Panc1 (cell line): ENCODE results near the gene DRGX. TPM values are rescaled to one million over a fixed set of nuclear protein-coding genes. Genes with fewer than 3 reads are reported as not detected.

ENCODE experiments used
- ATAC-seq: fragments of 200-7000 bp; cut with Tn5 transposase; 2 replicates; pipeline ENCODE4 v1.9.1; 2020; ENCODE audit warnings: mild to moderate bottlenecking, moderate library complexity
- BruUV-seq: library from RNA; stranded (reverse); fragments of 400-500 nt; replicated peaks from 2 replicates; lab custom pipeline; 2021; lab: Mats Ljungman, UMichigan
- CTCF ChIA-PET: fragments of 300-600 bp; sonication (Branson Sonifier 250); formaldehyde crosslinking; loops from one replicate; lab custom pipeline; 2022; ENCODE audit warnings: antibody characterized with exemption; lab: Charles Lee
- POLR2A ChIA-PET: fragments of 300-600 bp; sonication (Branson Sonifier 250); formaldehyde crosslinking; loops from one replicate; lab custom pipeline; 2022; ENCODE audit warnings: antibody characterized with exemption; lab: Charles Lee
- DNase-seq: peaks from one replicate; pipeline ENCODE4 v3.0.0-alpha.2; 2010; ENCODE audit warnings: low read depth, low spot score
- H3K27ac ChIP-seq: 2 replicates; pipeline ENCODE4 v1.5.1; 2011; ENCODE audit warnings: mild to moderate bottlenecking, low read length, inconsistent platforms
- H3K27me3 ChIP-seq: fragments of 200-500 bp; sonication (Bioruptor generic); 2 replicates; pipeline ENCODE4 v1.6.0; 2014; ENCODE audit warnings: low read length, inconsistent platforms; ENCODE audit not compliant: control insufficient read depth, insufficient read depth
- H3K36me3 ChIP-seq: fragments of 200-500 bp; sonication (Bioruptor generic); 2 replicates; pipeline ENCODE4 v1.5.1; 2014; ENCODE audit warnings: inconsistent platforms, mild to moderate bottlenecking, low read length, moderate library complexity; ENCODE audit not compliant: control insufficient read depth, insufficient read depth
- H3K4me1 ChIP-seq: 2 replicates; pipeline ENCODE4 v1.5.1; 2011; ENCODE audit warnings: inconsistent platforms, mild to moderate bottlenecking, low read length, moderate library complexity; ENCODE audit not compliant: control insufficient read depth, insufficient read depth
- H3K4me3 ChIP-seq, 2 experiments: 2 replicates each; pipeline ENCODE4 v1.5.1; 2011 to 2012; ENCODE audit warnings: low read depth in 2 of 2, low read length in 2 of 2, mild to moderate bottlenecking in 2 of 2, inconsistent platforms in 1 of 2, moderate library complexity in 1 of 2
- H3K9me3 ChIP-seq: fragments of 200-500 bp; sonication (Bioruptor generic); 2 replicates; pipeline ENCODE4 v1.5.1; 2014; ENCODE audit warnings: low read depth, mild to moderate bottlenecking, inconsistent platforms, low read length, moderate library complexity; ENCODE audit not compliant: control insufficient read depth, insufficient read depth
- POLR2AphosphoS5 ChIP-seq: IDR thresholded peaks from 2 replicates; pipeline ENCODE4 v1.6.1; 2012; ENCODE audit warnings: mild to moderate bottlenecking, low read depth, low read length, moderate library complexity
- SIN3A ChIP-seq: IDR thresholded peaks from 2 replicates; pipeline ENCODE4 v1.6.1; 2012; ENCODE audit warnings: low read depth, mild to moderate bottlenecking, low read length, moderate library complexity, borderline replicate concordance; ENCODE audit not compliant: insufficient read depth
- TCF7L2 ChIP-seq: IDR thresholded peaks from 2 replicates; pipeline ENCODE4 v1.6.1; 2011; ENCODE audit warnings: mild to moderate bottlenecking, low read depth, low read length, inconsistent platforms
- in situ Hi-C: cut with HindIII; loops from 2 replicates; pipeline ENCODE4 v1.10.0; 2016; ENCODE audit warnings: low sequenced_read_pairs, low pct_unique_long_range_greater_than_20kb
- intact Hi-C: fragments of 100-400 bp; cut with micrococcal nuclease; formaldehyde crosslinking; loops from one replicate; pipeline ENCODE4 v1.10.0; 2022; ENCODE audit not compliant: unreplicated experiment
- total RNA-seq: library from RNA; stranded (reverse); gene quantifications from one replicate; pipeline ENCODE4 v1.2.1, GENCODE V29; 2021; ENCODE audit not compliant: unreplicated experiment
- TF ChIP-seq, protein P1 (sequence below), 2 experiments: IDR thresholded peaks; 2 replicates each; pipeline ENCODE4 v1.6.1; 2011 to 2012; ENCODE audit warnings: low read depth in 2 of 2, control low read depth in 1 of 2, low read length in 1 of 2, mild to moderate bottlenecking in 1 of 2, moderate library complexity in 1 of 2; ENCODE audit not compliant: insufficient read depth in 1 of 2
- TF ChIP-seq, protein P2 (sequence below): fragments of 450-650 bp; IDR thresholded peaks from 2 replicates; pipeline ENCODE4 v1.5.1; 2017; ENCODE audit warnings: mild to moderate bottlenecking

The DRGX gene
- total RNA-seq, 1 experiment from 2014 or later = 0.15 TPM

DNA sequence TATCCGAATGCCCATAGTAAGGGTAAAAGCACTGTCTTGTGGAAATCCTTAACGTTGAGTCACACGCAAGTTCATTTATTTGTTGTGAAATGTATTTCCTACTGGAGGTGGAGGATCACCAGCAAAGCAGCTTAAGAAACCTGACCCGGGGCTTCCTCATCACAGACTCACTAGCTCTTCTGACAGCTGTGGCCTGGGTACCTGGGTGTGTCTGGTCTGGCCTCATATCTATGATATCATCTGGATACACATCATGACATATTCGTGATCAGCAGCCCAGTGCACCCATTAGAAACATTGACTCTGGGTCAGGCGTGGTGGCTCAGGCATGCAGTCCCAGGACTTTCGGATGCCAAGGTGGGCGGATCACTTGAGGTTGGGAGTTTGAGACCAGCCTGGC is 8.8 kb downstream of the DRGX start:
- in situ Hi-C loops (no loop called here), intact Hi-C loops (no loop called here)
- ATAC-seq = no peak
- no peak for DNase-seq
- Histone ChIP-seq H3K36me3 (no peaks in the 10 kb centered on the region), H3K27ac (no peak overlapping the region), H3K4me1 (no peaks in the 10 kb centered on the region), H3K4me3 (no peak overlapping the region), H3K27me3 (peaks cover 14% of the 10 kb centered on the region), H3K9me3 (no peaks in the 10 kb centered on the region)
- ChIA-PET CTCF (no interaction called here), POLR2A (no interaction called here)
- TF ChIP-seq, protein P1, sequence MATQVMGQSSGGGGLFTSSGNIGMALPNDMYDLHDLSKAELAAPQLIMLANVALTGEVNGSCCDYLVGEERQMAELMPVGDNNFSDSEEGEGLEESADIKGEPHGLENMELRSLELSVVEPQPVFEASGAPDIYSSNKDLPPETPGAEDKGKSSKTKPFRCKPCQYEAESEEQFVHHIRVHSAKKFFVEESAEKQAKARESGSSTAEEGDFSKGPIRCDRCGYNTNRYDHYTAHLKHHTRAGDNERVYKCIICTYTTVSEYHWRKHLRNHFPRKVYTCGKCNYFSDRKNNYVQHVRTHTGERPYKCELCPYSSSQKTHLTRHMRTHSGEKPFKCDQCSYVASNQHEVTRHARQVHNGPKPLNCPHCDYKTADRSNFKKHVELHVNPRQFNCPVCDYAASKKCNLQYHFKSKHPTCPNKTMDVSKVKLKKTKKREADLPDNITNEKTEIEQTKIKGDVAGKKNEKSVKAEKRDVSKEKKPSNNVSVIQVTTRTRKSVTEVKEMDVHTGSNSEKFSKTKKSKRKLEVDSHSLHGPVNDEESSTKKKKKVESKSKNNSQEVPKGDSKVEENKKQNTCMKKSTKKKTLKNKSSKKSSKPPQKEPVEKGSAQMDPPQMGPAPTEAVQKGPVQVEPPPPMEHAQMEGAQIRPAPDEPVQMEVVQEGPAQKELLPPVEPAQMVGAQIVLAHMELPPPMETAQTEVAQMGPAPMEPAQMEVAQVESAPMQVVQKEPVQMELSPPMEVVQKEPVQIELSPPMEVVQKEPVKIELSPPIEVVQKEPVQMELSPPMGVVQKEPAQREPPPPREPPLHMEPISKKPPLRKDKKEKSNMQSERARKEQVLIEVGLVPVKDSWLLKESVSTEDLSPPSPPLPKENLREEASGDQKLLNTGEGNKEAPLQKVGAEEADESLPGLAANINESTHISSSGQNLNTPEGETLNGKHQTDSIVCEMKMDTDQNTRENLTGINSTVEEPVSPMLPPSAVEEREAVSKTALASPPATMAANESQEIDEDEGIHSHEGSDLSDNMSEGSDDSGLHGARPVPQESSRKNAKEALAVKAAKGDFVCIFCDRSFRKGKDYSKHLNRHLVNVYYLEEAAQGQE (IDR thresholded peaks at IDR 0.05; ENCODE audit: insufficient read depth in 1 of 2, low read depth in 2 of 2, low read length in 1 of 2) = no peak
- no peak for TF ChIP-seq SIN3A
- no peak for TF ChIP-seq POLR2AphosphoS5
- TF ChIP-seq, protein P2, sequence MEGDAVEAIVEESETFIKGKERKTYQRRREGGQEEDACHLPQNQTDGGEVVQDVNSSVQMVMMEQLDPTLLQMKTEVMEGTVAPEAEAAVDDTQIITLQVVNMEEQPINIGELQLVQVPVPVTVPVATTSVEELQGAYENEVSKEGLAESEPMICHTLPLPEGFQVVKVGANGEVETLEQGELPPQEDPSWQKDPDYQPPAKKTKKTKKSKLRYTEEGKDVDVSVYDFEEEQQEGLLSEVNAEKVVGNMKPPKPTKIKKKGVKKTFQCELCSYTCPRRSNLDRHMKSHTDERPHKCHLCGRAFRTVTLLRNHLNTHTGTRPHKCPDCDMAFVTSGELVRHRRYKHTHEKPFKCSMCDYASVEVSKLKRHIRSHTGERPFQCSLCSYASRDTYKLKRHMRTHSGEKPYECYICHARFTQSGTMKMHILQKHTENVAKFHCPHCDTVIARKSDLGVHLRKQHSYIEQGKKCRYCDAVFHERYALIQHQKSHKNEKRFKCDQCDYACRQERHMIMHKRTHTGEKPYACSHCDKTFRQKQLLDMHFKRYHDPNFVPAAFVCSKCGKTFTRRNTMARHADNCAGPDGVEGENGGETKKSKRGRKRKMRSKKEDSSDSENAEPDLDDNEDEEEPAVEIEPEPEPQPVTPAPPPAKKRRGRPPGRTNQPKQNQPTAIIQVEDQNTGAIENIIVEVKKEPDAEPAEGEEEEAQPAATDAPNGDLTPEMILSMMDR = no peak
- TF ChIP-seq TCF7L2 = no peak
- no TSS peak for BruUV-seq

DNA sequence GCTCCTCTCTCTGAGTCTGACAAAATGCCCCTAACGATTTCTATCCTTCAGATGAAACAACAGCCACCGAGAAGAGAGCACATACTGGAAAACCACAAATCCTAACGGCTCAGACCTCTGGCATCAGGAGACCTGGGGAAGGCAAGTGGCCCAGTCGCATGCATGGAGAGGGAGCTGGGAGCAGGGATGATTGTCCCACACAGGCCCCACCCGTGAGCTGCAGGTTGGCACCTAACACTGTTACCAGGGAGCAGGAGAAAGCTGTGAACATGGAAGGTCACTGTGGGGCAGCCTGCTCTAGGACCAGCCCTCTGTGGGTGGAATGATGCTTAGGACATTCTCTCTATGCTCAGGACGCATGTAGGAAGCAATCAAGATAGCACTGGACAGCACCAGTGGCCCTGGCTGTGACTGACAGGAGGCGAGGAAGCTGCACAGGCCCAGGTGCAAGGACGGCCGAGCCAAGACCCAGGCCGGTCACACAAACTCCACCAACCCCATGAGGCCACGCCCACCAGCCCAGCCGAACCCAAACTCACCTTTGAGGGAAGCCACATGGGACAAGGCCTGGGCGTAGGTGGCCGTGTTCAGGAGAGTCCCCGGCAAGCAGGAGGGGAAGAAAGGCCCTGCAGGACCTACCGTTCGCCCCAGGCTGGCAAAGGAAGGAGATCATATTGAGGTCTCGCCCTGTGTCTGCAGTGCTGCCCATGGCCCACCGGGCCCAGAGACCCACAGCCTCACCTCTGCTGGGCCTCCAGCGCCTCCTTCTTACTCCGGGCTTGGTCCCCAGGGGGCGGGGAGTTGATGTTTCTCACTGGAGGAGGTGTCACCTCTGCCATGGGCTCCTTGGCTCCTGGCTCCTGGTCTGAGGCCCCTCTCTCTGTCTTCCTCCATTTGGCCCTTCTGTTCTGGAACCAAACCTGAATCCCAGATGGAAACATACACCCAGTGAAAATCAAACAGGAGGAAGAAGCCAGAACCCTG is 9.7 kb downstream of the DRGX start:
- no TSS peak for BruUV-seq
- in situ Hi-C loops = no loop called here
- CTCF ChIA-PET = no interaction called here
- intact Hi-C loops = no loop called here
- Histone ChIP-seq H3K9me3 (no peaks in the 10 kb centered on the region), H3K4me1 (no peaks in the 10 kb centered on the region), H3K27me3 (peaks cover 9% of the 10 kb centered on the region), H3K4me3 (no peak overlapping the region), H3K27ac (no peak overlapping the region), H3K36me3 (no peaks in the 10 kb centered on the region)
- TF ChIP-seq POLR2AphosphoS5 = no peak
- TF ChIP-seq TCF7L2 = no peak
- no peak for TF ChIP-seq SIN3A
- TF ChIP-seq, protein P2 = no peak
- TF ChIP-seq, protein P1 (IDR thresholded peaks at IDR 0.05; ENCODE audit: insufficient read depth in 1 of 2, low read depth in 2 of 2, low read length in 1 of 2) = no peak
- no peak for ATAC-seq
- POLR2A ChIA-PET = no interaction called here
- no peak for DNase-seq
